Mucosa of descending colon (tissue), 3 donors: ENCODE measurements around the gene VLDLR. TPM values are rescaled to one million over a fixed set of nuclear protein-coding genes. Genes with fewer than 3 reads are reported as not detected.

Experiments used
- ATAC-seq: fragments of 200-7000 bp; cut with Tn5 transposase; one replicate; pipeline ENCODE4 v1.9.1; 2020; ENCODE audit warnings: mild to moderate bottlenecking, moderate library complexity
- DNase-seq, 3 donors: peaks; one replicate each; pipeline ENCODE4 v3.0.0-alpha.2; 2020
- H3K36me3 ChIP-seq: fragments of 200-600 bp; one replicate; pipeline ENCODE4 v1.8.0; 2021; ENCODE audit warnings: low read depth, mild to moderate bottlenecking
- H3K4me1 ChIP-seq: fragments of 200-600 bp; one replicate; pipeline ENCODE4 v1.8.0; 2021; ENCODE audit warnings: low read depth, mild to moderate bottlenecking
- H3K4me3 ChIP-seq: fragments of 200-600 bp; one replicate; pipeline ENCODE4 v1.8.0; 2021; ENCODE audit warnings: mild to moderate bottlenecking
- H3K9me3 ChIP-seq: fragments of 200-600 bp; one replicate; pipeline ENCODE4 v1.8.0; 2021; ENCODE audit warnings: mild to moderate bottlenecking
- intact Hi-C, 2 donors: fragments of 100-400 bp; cut with DNase I in 1 of 2; cut with micrococcal nuclease in 1 of 2; formaldehyde crosslinking; loops; one replicate each; pipeline versions ENCODE4 v1.11.0 to v1.11.1; 2022; cut with DNase I, micrococcal nuclease
- long read RNA-seq, 2 donors: library from polyadenylated mRNA; unstranded; transcript quantifications; one replicate each; pipeline ENCODE4 v2.0.0, GENCODE V29; 2019 to 2021
- total RNA-seq, 3 donors: library from RNA; stranded (reverse); fragmentation: NEBNext Ultra II Directional in 2 of 3; extraction: Animal tissue kit (Norgen Biotek cat#: 25700) in 2 of 3; gene quantifications; one replicate each; pipeline versions ENCODE4 v1.2.1 to v1.2.4, GENCODE V29; 2021 to 2023
- TF ChIP-seq, protein P1 (sequence below): fragments of 200-600 bp; IDR thresholded peaks from one replicate; pipeline ENCODE4 v1.8.0; 2022; ENCODE audit warnings: antibody characterized with exemption, mild to moderate bottlenecking
- donor health status: DM: no; HTN: no; CAD: no; lungs with moderate emphysema.
- donor health status: DM: no; HTN: no; CAD: no.
- donor health status: DM: no; HTN: yes; CAD: no.

VLDLR gene
- 10 to 100 TPM in 1 of 3 donors, 1 to 10 TPM in 2; 8.0 to 13.2 (median 9.9) TPM for total RNA-seq
- long read RNA-seq, donor 1, full-length matches to known transcripts = 4 of 4 reads
- long read RNA-seq, donor 1, partial matches to known transcripts = 0 of 4 reads
- long read RNA-seq, donor 1, other reads (novel, unspliced or antisense) = 0 of 4 reads
- long read RNA-seq, donor 2, partial matches to known transcripts = 1 of 1 reads
- long read RNA-seq, donor 2, other reads (novel, unspliced or antisense) = 0 of 1 reads

DNA sequence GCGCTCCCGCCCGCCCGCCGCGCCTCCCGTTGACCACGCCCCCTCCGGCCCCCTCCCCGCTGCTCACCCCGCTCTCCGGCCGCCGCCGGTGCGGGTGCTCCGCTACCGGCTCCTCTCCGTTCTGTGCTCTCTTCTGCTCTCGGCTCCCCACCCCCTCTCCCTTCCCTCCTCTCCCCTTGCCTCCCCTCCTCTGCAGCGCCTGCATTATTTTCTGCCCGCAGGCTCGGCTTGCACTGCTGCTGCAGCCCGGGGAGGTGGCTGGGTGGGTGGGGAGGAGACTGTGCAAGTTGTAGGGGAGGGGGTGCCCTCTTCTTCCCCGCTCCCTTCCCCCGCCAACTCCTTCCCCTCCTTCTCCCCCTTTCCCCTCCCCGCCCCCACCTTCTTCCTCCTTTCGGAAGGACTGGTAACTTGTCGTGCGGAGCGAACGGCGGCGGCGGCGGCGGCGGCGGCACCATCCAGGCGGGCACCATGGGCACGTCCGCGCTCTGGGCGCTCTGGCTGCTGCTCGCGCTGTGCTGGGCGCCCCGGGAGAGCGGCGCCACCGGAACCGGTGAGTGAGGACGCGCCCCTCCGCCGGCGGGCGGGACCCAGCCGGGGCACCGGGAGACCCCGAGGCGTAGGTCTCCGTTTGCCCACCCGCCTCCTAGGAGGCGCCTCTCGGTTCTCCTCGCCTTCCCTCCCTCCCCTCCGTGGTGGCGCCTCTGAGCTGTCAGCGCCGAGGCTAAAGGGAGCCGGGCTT, at the start of gene VLDLR:
VLDLR (plus strand) TSS at position 66 of the 739 bp plus-strand sequence; CDS start at position 469, 403 bp downstream.
- intact Hi-C loops = no loop called here
- peak; percentile 74 for ATAC-seq
- peak; percentile 54 to 74 (median 58) for DNase-seq
- Histone ChIP-seq H3K36me3 (no peaks in the 10 kb centered on the region), H3K9me3 (no peaks in the 10 kb centered on the region), H3K4me3 (peak within 1 kb of the TSS; percentile 35), H3K4me1 (peaks cover 5% of the 10 kb centered on the region)
- TF ChIP-seq, protein P1, sequence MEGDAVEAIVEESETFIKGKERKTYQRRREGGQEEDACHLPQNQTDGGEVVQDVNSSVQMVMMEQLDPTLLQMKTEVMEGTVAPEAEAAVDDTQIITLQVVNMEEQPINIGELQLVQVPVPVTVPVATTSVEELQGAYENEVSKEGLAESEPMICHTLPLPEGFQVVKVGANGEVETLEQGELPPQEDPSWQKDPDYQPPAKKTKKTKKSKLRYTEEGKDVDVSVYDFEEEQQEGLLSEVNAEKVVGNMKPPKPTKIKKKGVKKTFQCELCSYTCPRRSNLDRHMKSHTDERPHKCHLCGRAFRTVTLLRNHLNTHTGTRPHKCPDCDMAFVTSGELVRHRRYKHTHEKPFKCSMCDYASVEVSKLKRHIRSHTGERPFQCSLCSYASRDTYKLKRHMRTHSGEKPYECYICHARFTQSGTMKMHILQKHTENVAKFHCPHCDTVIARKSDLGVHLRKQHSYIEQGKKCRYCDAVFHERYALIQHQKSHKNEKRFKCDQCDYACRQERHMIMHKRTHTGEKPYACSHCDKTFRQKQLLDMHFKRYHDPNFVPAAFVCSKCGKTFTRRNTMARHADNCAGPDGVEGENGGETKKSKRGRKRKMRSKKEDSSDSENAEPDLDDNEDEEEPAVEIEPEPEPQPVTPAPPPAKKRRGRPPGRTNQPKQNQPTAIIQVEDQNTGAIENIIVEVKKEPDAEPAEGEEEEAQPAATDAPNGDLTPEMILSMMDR = no peak

DNA sequence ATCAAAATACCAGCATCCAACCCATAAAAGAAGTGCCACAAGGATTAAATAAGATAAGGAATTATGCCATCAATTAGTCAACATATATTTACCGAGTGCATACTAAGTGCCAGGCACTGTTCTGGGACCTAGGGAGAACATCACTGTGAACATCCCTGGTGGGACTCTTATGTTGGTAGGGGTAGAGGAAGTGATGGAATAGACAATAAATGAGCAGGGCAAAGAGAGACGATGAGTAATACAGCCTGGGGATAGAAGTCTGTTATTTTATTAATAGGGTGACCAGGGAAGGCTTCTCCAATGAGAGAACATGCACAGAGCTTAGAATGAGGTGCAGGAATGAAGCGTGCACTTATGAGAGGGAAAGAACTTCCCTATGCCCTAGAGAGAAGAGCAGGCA, 47.4 kb upstream of the VLDLR start:
- intact Hi-C loops = no loop called here
- Histone ChIP-seq H3K4me3 (no peak overlapping the region), H3K4me1 (peaks cover 17% of the 10 kb centered on the region), H3K36me3 (no peaks in the 10 kb centered on the region), H3K9me3 (no peaks in the 10 kb centered on the region)
- DNase-seq (no peak), ATAC-seq (no peak)
- TF ChIP-seq, protein P1 = no peak

GRCh38 chr9:2576631-2577030, 45.0 kb upstream of the VLDLR start:
- Histone ChIP-seq H3K36me3 (no peaks in the 10 kb centered on the region), H3K4me1 (peaks cover 5% of the 10 kb centered on the region), H3K9me3 (no peaks in the 10 kb centered on the region), H3K4me3 (no peak overlapping the region)
- TF ChIP-seq, protein P1 = no peak
- DNase-seq = peak in 1 of 3 donors; percentile 78
- intact Hi-C loops = no loop called here
- peak; percentile 79 for ATAC-seq

GRCh38 chr9:2583308-2584013, 38.1 kb upstream of the VLDLR start:
- no peaks in the 10 kb centered on the region for H3K4me1 ChIP-seq
- DNase-seq (peak; percentile 14 to 45 (median 36)), ATAC-seq (peak; percentile 70)
- H3K36me3 ChIP-seq = no peaks in the 10 kb centered on the region
- no peak overlapping the region for H3K4me3 ChIP-seq
- intact Hi-C loops = no loop called here
- TF ChIP-seq, protein P1 = no peak
- no peaks in the 10 kb centered on the region for H3K9me3 ChIP-seq

- no peak overlapping the region for H3K4me3 ChIP-seq
- no peaks in the 10 kb centered on the region for H3K36me3 ChIP-seq
- ATAC-seq (no peak), DNase-seq (no peak)
- intact Hi-C loops = no loop called here
- TF ChIP-seq, protein P1 = no peak
- no peaks in the 10 kb centered on the region for H3K4me1 ChIP-seq
- H3K9me3 ChIP-seq = peaks cover 16% of the 10 kb centered on the region
Measured at GRCh38 chr9:2591967-2592366, 29.6 kb upstream of the VLDLR start.
